ENCODE measurements around the gene SLCO3A1.

- TF ChIP-seq CTCF (conservative IDR thresholded peaks at IDR 0.05; ENCODE audit: low read length) (no peak), EZH2phosphoT487 (IDR thresholded peaks at IDR 0.05; ENCODE audit: borderline replicate concordance) (no peak)
Observed at GRCh38 chr15:92003515-92004067, 150.1 kb downstream of the SLCO3A1 start.

All from Loucy (cell line).